Hematopoietic multipotent progenitor cell treated with erythropoietin and hydrocortisone succinate and interleukin-3 and kit ligand, for 8 days (in vitro differentiated cells): ENCODE measurements around the gene DPT.
"Not testable (repeated sequence)": the region's sequence is repeated elsewhere in the genome, so short reads cannot be mapped to it uniquely, and the experiment has no call there.

Experiments
- DNase-seq: peaks from one replicate; pipeline ENCODE4 v3.0.0-alpha.2; 2015

The DPT gene

GRCh38 chr1:168728473-168729404 is at the start of gene DPT:
DPT (minus strand) TSS chr1:168729206; CDS start chr1:168729174, 32 bp downstream.
- no peak for DNase-seq

- DNase-seq: no peak
These were observed 46.4 kb upstream of the DPT start for GRCh38 chr1:168775366-168775765.

GRCh38 chr1:168774241-168774640 is 45.2 kb upstream of the DPT start:
- no peak for DNase-seq

- DNase-seq: no peak
These were observed 43.5 kb upstream of the DPT start for GRCh38 chr1:168772428-168773060.

GRCh38 chr1:168771104-168771630 is 42.2 kb upstream of the DPT start:
- DNase-seq: no peak

- DNase-seq: not testable (repeated sequence)
These were observed 40.9 kb upstream of the DPT start for GRCh38 chr1:168769893-168770292.

- DNase-seq: no peak
These were observed 39.0 kb upstream of the DPT start for GRCh38 chr1:168767894-168768584.

- no peak for DNase-seq
These were observed 37.6 kb upstream of the DPT start for GRCh38 chr1:168766568-168766967.

GRCh38 chr1:168763031-168763430 is 34.0 kb upstream of the DPT start:
- no peak for DNase-seq

- DNase-seq: no peak
These were observed 33.5 kb upstream of the DPT start for GRCh38 chr1:168762473-168762872.

GRCh38 chr1:168760781-168761180 is 31.8 kb upstream of the DPT start:
- no peak for DNase-seq

GRCh38 chr1:168760241-168760640 is 31.2 kb upstream of the DPT start:
- no peak for DNase-seq

- DNase-seq: no peak
These were observed 30.1 kb upstream of the DPT start for GRCh38 chr1:168759077-168759476.

GRCh38 chr1:168758503-168758902 is 29.5 kb upstream of the DPT start:
- no peak for DNase-seq

- DNase-seq: no peak
These were observed 26.9 kb upstream of the DPT start for GRCh38 chr1:168755800-168756418.

- DNase-seq: no peak
These were observed 23.3 kb upstream of the DPT start for GRCh38 chr1:168752171-168752832.

- DNase-seq: no peak
These were observed 22.2 kb upstream of the DPT start for GRCh38 chr1:168751195-168751650.

GRCh38 chr1:168742994-168743650 is 14.1 kb upstream of the DPT start:
- no peak for DNase-seq

- no peak for DNase-seq
These were observed 13.4 kb upstream of the DPT start for GRCh38 chr1:168742386-168742785.

- DNase-seq: no peak
These were observed 10.9 kb upstream of the DPT start for GRCh38 chr1:168739908-168740307.

- no peak for DNase-seq
These were observed 7.5 kb upstream of the DPT start for GRCh38 chr1:168736520-168736919.

- DNase-seq: no peak
These were observed 7.0 kb upstream of the DPT start for GRCh38 chr1:168735974-168736373.
